GM18951 (cell line): ENCODE measurements around the gene ZNF705A.
"Not testable (repeated sequence)": the region's sequence is repeated elsewhere in the genome, so short reads cannot be mapped to it uniquely, and the experiment has no call there.

Source experiments
- POLR2A ChIP-seq: IDR thresholded peaks from 4 replicates; pipeline ENCODE4 v1.6.1; 2011; ENCODE audit warnings: mild to moderate bottlenecking; ENCODE audit not compliant: insufficient read length, insufficient read depth; ENCODE audit errors: extremely low read depth
- in situ Hi-C: fragments of 300-500 bp; cut with MboI; formaldehyde crosslinking; loops from one replicate; pipeline ENCODE4 v1.12.0; 2022; ENCODE audit warnings: low sequenced_read_pairs, mixed read lengths, inconsistent platforms; ENCODE audit not compliant: unreplicated experiment

The ZNF705A gene

DNA sequence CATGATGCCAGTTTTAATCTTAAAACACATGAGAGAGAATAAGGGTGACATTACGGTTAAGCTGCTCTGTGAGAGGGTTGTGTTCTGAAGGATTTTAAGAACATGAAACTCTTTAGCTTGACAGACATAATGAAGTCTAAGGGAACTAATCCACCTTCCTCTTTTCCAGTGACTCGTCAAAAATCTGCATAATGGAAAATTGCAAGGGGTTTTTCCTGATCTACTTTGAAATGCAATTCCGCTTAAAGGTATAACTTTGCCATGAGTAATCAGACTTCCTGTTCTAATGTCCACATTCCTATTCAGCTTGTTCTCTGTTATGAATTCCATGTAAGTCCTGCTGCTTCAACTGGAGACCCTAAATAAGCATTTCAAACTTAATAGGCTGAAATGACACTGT is at the start of gene ZNF705A:
Gene ZNF705A, plus strand, starts transcription at position 171 of the 400 bp plus-strand sequence. CDS start 15,611 bp downstream, outside the sequence.
- no peak for TF ChIP-seq POLR2A
- in situ Hi-C loops, result no loop called here

DNA sequence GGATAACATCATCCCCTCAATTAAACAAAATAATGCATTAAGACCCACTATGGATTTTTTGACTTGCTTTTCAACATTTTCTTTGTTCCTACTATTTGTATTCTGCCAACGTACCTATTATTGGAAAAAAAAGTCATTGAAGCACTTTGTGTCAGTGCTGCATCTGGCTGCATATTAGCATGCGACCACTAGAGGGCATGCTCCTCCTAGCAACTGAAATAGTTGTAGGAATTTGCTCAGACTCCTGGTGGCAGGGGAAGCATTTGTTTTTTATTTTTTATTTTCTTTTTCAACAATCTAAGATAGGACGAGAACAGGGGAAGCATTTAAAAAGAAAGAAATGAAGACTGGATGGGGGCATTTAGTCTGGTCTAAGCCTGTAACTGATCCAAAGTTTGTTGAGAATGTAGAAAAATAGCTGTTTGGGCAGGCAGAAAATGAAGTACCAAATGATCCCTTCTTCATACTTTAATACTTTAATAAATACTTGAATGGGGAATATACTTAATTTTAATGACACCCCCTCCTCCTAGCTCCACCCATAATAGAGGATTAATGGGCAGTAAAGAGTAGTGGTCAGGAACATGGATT is 47.9 kb upstream of the ZNF705A start:
- TF ChIP-seq POLR2A, result no peak
- in situ Hi-C loops, result loop anchor here (25.0 kb wide), 1 partner anchor 128 kb away; the partner anchor contains the start of gene FAM90A1

DNA sequence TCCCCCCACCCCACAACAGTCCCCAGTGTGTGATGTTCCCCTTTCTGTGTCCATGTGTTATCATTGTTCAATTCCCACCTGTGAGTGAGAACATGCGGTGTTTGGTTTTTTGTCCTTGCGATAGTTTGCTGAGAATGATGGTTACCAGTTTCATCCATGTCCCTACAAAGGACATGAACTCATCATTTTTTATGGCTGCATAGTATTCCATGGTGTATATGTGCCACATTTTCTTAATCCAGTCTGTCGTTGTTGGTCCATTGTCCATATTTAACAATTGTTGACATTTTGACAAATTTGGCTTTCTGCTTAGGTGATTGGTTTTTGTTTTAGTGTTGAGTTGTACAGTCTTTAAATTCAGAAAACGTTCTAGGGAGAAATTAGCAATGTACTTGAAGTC is 43.7 kb upstream of the ZNF705A start:
- in situ Hi-C loops, result loop anchor here (25.0 kb wide), 1 partner anchor 124 kb away; the partner anchor contains the start of gene FAM90A1

DNA sequence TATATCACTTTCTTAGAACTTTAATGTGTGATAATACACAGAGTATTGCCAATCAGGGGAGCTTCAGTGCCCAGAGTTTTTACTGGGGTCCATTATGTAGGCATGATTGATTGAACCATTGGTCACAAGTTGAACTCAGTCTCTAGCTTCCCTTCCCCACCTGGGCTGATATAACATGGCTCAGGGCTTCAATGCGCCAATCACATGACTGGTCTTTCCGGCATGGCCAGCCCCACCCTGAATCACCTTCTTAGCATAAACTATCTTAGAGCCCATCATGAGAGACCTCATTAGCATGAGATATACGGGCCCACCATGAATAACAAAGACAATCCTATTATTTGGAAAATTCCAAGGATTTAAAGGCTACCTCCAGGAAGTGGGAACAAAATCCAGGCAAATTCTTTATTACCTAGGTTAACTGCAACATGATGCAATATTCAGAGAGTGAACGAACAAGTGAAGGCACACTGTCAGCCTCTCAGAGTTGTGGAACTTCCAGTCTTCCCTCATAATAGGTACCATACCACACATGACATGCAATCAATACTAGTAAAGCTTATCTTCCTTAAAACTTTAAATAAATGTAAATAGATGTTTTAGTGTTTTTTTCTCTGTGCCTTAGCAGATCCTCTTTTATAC is 36.6 kb upstream of the ZNF705A start:
- in situ Hi-C loops, result loop anchor here (25.0 kb wide), 1 partner anchor 117 kb away; the partner anchor contains the start of gene FAM90A1
- no peak for TF ChIP-seq POLR2A

DNA sequence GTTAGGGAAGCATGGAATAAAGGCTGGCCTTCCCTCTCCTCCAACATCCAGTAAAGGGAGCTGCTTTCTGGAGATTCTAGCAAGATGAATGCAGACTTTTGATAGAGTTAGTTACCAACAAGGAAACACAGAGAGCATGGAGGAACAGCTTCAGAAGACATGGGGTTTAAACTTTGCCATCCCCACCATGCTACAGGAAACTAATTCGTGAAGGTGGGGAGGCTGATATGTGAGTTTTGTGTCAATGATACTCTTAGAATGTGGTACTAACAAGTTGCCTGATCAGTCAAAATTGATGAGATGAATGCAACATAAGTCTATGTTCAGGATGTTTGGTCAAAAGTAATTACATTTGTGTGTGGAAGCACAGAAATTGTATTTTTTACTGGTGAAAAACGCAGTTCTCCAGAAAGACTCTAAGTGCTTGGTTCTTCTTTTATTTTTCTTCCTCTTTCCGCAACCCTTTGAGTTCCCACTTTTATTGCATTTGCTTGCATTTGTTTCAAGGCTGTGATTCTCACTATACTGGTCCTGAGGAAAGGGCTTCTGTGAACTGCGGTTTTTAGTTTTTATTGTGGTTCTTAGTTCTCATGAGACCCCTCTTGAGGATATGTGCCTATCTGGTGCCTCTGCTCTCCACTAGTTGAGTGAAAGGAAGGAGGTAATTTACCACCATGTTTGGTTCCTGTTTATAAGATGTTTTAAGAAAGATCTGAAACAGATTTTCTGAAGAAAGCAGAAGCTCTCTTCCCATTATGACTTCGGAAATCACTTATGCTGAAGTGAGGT is 33.5 kb upstream of the ZNF705A start, which contains the start of gene CLEC4A:
Gene CLEC4A, plus strand, starts transcription at position 494 of the 789 bp plus-strand sequence. Its CDS starts 262 bp downstream, at position 756.
- in situ Hi-C loops, result loop anchor here (25.0 kb wide), 1 partner anchor 114 kb away; the partner anchor contains the start of gene FAM90A1
- no peak for TF ChIP-seq POLR2A

DNA sequence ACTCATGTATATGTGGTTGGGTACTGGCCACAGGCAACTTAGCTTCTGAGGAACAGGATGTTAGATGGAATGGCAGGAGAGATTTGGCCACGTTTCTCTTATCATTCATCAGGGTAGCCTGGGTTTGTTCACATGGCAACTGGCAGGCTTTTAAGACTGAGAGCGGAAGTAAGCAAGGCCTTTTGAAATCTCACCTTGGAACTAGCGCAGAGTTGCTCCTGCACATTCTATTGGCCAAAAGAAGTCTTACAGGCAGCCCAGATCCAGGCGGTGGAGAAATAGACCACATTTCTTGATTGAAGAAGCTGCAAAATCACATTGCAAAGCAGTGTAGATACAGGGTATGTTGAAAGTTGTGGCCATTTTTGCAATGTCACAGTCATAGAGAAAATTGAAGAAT is 29.7 kb upstream of the ZNF705A start:
- in situ Hi-C loops, result no loop called here
- no peak for TF ChIP-seq POLR2A

DNA sequence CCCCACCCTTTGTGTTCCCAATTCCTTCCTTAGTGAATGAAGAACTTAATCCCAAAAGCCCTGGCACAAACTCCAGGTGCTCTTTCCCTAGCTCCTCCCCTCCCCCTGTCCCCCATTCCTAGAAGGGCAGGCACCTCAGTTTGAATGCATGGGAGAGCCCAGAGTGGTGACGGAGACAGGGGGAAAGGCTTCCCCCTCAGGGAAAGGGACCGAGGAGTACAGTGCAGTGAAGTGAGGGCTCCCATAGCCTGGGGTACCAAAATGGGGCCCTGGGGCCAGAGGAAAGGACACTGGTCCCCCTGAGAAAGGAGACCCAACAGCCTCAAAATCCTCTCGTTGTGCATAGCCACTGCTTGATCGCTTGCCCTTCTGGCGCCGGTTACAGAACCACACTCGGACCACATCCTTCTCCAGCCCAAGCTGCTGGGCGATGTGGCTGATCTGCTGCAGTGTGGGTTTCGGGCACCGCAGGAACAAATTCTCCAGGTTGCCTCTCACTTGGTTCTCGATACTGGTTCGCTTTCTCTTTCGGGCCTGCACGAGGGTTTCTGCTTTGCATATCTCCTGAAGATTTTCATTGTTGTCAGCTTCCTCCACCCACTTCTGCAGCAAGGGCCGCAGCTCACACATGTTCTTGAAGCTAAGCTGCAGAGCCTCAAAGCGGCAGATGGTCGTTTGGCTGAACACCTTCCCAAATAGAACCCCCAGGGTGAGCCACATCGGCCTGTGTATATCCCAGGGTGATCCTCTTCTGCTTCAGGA is 23.0 kb upstream of the ZNF705A start:
- in situ Hi-C loops, result not testable (repeated sequence)

DNA sequence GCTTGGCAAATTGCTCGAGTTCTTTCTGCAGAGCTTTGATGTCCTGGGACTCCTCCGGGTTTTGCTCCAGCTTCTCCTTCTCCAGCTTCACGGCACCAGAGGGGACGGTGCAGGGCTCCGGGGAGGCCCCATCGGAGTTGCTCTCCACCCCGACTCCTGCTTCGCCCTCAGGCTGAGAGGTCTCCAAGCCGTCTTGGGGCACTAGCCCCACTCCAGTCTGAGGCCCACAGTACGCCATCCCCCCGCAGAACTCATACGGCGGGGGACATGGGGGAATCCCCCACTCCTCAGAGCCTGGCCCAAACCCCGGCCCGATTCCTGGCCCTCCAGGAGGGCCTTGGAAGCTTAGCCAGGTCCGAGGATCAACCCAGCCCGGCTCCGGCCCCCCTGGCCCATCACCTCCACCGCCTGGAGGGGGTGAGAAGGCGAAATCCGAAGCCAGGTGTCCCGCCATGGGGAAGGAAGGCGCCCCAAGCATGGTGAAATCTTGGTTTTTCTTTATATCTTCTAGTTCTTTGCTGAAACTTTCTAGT is 22.4 kb upstream of the ZNF705A start:
- in situ Hi-C loops, result not testable (repeated sequence)

DNA sequence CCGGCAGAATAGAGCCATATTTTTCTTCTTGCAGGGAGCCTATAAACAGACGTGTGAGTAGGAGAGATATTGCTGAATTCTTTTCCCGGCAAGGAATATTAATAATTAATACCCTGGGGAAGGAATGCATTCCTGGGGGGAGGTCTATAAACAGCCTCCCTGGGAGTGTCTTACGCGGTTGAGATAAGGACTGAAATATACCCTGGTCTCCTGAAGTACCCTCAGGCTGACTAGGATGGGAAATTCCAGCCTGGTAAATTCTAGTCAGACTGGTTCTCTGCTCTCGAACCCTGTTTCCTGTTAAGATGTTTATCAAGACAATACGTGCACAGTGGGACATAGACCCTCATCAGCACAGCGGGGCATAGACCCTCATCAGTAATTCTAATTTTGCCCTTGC is 15.2 kb upstream of the ZNF705A start:
- in situ Hi-C loops, result not testable (repeated sequence)

DNA sequence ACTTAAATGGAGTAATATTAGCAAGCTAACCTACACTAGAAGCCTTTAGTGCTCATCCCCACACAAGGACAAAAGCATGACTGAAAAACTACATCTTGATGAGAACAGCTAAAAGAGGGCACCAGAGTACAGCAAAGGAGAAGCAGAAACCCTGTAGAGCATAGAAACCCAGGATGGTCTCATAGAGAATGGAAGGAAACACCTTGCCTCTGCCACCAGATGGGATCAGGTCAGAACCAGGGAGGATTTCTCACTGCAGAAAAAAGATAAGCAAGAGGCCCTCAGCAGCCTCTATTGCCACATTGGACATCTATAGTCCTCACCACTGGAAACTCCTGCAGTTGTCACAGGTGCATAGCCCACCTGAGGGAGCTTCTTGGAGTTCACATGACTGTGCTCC is 13.6 kb upstream of the ZNF705A start:
- in situ Hi-C loops, result no loop called here
- TF ChIP-seq POLR2A, result no peak

DNA sequence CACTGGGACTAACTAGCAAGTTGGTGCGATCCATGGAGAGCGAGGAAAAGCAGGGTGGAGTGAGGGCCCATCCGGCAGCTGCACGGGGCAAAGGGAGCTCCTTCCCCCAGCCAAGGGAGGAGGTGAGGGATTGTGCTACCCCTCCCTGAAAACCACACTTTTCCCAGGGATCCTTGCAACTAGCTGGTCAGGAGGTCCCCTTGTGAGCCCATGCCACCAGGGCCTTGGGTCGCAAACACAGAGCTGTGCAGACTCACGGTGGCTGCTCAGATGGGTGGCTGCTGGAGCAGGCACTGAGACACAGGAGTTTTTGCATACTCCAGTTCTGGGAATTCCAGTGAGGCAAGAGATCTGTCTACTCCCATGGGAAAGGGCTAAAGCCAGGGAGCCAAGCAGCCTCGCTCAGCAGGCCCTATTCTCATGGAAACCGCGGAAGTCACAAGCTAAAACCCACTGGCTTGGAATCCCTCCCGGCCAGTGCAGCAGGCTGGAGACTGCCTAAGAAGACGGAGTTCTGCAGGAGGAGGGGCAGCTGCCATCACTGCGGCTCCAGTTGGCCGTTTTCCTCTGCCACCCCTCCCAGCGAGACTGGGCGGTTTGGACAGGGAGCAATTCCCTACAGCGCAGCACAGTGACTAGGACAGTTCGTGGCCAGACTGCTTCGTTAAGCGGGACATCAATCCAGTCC is 10.9 kb upstream of the ZNF705A start:
- in situ Hi-C loops, result no loop called here
- TF ChIP-seq POLR2A, result no peak

DNA sequence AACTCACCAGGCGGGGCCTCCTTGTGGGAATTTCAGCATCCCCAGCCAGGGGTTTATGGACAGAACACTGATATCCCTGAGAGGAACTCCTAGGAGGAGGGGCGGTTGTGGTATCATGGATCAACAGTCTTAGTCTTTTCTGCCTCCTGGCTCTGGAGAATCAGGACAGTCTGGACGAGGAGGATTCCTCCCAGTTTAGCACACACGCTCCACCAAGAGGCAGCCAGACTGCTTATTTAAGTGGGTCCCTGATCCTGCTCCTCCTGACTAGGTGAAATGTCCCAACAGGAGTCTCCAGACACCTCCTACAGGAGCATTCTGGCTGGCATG is 10.4 kb upstream of the ZNF705A start:
- in situ Hi-C loops, result no loop called here
- no peak for TF ChIP-seq POLR2A

DNA sequence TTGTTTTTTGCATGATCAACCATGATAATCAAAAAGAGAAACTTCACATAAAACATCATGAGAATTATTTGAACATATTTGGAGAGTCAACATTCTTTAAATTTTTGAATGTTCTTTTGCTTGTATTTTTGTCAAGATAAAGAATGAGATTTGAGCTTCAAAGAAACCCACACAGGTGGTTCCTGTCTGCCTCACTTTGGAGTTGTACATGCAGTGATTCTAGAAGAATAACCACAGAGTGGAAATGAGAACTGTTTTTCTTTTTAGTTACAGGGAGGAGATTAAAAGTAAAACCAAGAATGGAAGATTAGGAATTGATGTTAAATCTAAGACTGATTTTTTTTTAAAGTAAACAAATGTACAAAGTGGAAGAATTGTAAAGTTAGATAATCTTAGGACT is 2.3 kb upstream of the ZNF705A start:
- in situ Hi-C loops, result no loop called here
- no peak for TF ChIP-seq POLR2A
